Frontal cortex (tissue), 4 donors: ENCODE data around the gene UCN. TPM values are rescaled to one million over a fixed set of nuclear protein-coding genes. Genes with fewer than 3 reads are reported as not detected.
A peak's percentile ranks its signal among the peaks of the same experiment; 100 is the strongest.
"Not testable (repeated sequence)": the region's sequence is repeated elsewhere in the genome, so short reads cannot be mapped to it uniquely, and the experiment has no call there.

Experiments used
- DNase-seq, 2 donors: peaks; one replicate each; pipeline ENCODE4 v3.0.0; 2012; ENCODE audit warnings: low spot score in 2 of 2
- FAIRE-seq: peaks from 2 replicates; lab custom pipeline; 2012; peaks lifted over from hg19 to GRCh38; lab: Jason Lieb, UNC
- total RNA-seq: library from RNA; depleted of rRNA; stranded (reverse); fragments of >200 nt; gene quantifications from one replicate; pipeline ENCODE4 v1.2.3, GENCODE V29; 2014
- donor health status: control.
- donor health status: control.
- donor health status: control.

UCN gene
- total RNA-seq, 1 donor from 2014 or later, result 1.2 TPM

DNA sequence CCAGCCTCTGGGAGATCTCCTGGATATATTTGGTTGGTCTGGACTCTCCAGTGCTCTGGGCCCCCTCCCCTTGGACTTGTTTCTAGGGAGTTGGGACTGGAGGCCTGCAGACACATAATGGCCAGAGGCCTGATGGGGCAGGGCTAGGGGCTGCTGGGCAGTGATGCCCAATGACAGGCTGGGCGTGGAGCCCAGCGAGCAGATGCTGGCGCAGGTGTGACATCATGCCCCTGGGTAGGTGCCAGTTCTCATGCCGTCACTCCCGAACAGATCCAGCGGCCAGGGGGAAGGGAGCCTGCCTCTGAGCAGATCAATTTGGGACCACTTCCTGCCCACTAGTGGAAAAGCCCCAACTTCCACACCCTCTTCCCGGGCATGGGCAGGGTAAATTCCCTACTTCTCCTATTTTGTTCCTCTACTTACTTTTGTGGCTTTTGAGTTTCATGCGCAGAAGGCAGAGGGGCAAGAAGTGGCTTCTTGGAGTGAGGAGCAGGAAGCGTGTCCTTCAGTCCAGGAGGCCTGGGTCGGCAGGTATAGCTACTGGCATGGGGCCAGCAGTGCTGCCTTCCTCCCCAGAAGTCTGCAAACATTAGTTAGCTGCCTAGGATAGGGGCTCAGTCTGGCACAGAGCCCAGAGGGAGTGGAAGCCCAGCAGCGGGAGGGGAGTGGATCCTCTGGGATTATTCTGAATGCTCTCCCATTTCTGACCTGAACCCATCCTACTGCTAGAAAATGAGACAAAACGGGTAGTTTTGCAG lies 8.6 kb upstream of the UCN start:
- DNase-seq (peak; percentile 53 to 60), FAIRE-seq (no peak)

- FAIRE-seq, result no peak
- no peak for DNase-seq
Observed at GRCh38 chr2:27315122-27315521, 6.9 kb upstream of the UCN start.

- FAIRE-seq (no peak), DNase-seq (no peak)
Observed at GRCh38 chr2:27314709-27315108, 6.5 kb upstream of the UCN start.

- FAIRE-seq, result no peak
- no peak for DNase-seq
Observed at GRCh38 chr2:27313882-27314645, 5.8 kb upstream of the UCN start.

- DNase-seq (no peak), FAIRE-seq (no peak)
Observed at GRCh38 chr2:27312152-27312551, 3.9 kb upstream of the UCN start.

DNA sequence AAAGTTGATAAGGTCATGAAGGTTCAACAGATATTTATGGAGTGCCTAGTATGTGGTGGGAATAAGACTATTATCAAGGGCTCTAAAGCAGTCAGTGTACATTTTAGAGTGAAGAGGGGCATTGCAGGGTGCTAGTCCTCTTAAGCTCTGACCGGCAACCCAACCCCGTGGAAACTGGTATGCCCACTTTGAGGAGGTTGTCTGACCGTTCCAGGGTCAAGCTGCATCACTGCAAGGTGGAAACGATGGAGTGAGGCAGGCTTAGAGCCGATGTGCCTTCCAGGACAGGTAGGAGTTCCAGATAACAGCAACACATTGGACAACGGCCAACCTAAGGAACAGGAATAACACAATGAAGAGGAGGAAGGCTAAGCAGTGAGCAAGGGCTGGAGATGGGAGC lies 1.4 kb upstream of the UCN start:
- FAIRE-seq, result no peak
- no peak for DNase-seq

DNA sequence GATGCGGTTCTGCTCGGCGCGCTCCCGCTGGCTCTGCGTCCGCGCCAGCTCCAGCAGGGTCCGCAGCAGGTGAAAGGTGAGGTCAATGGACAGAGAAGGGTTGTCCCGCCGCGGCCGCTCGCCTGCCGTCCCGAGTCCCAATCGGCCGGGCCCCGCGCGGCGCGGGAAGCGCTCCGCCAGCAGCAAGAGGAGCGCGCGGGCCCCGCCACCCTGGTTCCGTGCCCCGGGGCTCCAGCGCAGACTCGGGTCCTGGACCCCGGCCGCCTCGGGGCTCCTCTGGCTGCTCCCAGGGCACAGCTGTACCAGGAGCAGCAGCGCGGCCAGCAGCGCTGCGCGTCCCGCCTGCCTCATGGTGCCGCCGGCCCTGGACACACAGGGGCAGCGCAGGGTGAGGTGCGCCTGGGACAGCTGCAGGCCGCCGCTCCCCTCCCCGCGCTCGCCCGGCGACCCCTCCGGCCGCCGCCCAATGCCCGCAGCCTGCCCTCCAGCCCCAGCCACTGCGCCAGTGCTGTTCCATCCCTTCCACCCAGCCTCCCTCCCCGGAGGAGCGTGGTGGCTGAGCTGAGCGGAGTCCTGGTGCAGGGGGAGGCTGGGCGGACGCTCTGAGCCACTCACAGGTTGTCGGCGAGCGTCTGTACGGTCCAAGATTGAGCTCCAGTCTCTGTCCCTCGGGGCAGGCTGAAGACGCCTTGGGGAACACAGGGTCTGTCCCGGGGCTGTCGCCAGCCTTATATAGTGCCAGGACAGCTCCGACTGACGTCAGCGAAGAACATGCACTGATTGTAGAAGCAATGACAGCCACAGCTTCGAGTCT lies 493 bp downstream of the UCN start:
- no peak for FAIRE-seq
- DNase-seq, result no peak

- DNase-seq (no peak), FAIRE-seq (no peak)
Observed at GRCh38 chr2:27307287-27307544, 1.0 kb downstream of the UCN start.

DNA sequence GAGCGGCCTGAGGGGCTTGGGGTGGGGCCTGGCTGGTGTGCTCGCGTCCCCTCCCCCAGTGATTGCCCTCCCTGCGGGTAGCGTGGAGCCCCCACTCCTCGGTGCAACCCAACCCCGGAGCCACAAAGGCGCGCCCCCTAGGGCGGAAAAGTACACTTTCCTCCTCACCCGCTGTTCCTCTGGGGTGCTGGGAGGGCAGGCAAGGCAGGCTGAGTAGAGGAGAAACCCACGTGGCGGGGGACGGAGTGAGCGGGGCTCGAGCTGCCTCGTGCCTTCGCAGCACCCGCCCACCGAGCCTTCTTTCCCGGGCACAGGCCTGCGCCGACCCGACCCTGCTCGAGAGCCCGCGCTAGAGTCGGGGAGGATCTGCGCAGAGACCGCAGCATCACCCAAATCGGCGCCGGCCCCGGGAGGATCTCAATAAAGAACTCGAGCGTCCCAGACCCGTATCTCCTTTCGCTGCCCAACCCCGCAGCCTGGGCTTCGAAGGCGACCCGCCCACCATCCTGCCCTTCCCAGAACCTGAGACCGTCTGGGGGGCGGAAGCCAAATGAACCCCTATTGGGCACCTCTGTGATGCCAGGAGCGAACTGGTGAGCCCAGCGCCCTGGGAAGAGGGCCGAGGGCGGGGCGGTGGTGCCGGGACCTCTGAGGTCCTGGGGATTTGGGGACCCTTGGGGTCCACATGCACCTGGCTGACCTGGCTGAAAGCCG lies 1.5 kb downstream of the UCN start:
- FAIRE-seq (no peak), DNase-seq (no peak)

DNA sequence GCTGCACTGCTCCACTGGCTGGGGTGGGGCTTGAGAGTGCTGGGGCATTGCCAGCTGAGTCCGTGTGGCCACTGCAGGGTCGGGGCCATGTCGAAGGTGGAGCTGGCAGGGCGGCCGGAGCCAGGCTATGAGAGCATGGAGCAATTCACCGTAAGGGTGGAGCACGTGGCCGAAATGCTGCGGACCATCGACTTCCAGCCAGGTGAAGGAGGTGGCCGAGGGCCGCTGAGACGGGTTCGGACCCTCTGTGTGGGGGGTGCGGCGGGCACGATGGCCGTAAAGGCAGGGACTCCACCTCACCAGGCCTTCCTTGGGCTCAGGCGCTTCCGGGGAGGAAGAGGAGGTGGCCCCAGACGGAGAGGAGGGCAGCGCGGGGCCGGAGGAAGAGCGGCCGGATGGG lies 2.1 kb downstream of the UCN start:
- FAIRE-seq, result no peak

DNA sequence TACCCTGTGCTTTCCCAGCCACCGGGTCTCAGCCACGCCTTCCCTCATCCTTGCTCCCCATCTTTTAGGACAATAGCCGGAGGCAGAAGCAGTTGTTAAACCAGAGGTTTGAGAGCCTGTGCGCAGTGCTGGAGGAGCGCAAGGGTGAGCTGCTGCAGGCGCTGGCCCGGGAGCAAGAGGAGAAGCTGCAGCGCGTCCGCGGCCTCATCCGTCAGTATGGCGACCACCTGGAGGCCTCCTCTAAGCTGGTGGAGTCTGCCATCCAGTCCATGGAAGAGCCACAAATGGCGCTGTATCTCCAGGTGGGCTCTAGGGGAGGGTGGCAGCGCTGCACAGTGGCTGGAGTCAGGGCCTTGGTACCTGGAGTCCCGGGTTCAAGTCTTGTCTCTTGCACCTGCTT lies 2.7 kb downstream of the UCN start:
- FAIRE-seq, result no peak
- DNase-seq, result no peak

More for the DNA sequence above, 2.1 kb downstream of the UCN start:
- no peak for DNase-seq

- FAIRE-seq (no peak), DNase-seq (no peak)
Observed at GRCh38 chr2:27304488-27305240, 3.6 kb downstream of the UCN start.

DNA sequence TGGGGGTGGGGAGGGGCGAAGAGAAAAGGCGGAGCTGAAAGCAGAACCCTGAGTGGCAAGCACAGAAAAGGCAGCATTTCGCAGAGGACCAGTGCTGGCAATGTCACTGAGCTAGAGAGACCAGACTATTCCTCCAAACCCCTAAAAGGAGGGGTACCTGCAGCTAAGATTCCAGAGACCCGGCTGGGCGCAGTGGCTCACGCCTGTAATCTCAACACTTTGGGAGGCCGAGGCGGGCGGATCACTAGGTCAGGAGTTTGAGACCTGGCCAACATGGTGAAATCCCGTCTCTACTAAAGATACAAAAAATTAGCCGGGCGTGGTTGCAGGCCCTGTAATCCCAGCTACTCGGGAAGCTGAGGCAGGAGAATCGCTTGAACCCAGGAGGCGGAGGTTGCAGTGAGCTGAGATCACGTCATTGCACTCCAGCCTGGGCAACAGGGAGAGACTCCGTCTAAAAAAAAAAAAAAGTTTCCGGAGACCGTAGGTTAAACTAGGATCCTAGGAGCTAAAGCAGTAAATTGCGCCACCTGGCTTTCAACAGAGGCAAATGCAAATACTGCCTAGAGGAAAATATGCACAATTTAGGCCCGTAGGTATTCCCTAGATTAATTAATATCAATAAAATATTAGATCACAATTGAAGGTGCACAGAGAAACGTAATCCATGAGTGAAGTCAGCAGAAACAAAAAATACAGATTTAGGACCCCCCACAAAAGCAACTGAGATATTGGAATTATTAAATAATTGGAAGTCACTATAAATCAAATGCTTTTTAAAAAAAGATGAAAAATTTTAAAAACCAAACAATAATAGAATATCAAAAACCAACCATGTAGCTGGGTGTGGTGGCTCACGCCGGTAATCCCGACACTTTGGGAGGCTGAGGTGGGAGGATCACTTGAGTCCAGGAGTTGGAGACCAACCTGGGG lies 4.9 kb downstream of the UCN start:
- DNase-seq (peak; percentile 65 to 71), FAIRE-seq (no peak)

DNA sequence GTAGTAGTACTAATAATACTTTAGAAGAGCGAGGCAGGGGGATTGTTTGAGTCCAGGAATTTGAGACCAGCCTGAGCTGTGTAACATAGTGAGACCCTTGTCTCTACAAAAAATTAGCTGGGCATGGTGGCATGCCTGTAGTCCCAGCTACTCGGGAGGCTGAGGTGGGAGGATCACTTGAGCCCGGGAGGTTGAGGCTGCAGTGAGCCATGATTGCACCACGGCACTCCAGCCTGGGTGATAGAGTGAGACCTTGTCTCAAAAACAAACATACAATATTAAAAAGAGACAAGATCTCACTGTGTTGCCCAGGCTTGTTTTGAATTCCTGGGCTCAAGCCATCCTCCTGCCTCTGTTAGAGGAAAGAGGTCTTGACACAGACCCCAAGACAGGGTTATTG lies 7.6 kb downstream of the UCN start:
- DNase-seq, FAIRE-seq: not testable (repeated sequence)

- DNase-seq (no peak), FAIRE-seq (no peak)
Observed at GRCh38 chr2:27298391-27299080, 9.7 kb downstream of the UCN start.

- FAIRE-seq, result no peak
Observed at GRCh38 chr2:27297195-27297594, 11.1 kb downstream of the UCN start.

DNA sequence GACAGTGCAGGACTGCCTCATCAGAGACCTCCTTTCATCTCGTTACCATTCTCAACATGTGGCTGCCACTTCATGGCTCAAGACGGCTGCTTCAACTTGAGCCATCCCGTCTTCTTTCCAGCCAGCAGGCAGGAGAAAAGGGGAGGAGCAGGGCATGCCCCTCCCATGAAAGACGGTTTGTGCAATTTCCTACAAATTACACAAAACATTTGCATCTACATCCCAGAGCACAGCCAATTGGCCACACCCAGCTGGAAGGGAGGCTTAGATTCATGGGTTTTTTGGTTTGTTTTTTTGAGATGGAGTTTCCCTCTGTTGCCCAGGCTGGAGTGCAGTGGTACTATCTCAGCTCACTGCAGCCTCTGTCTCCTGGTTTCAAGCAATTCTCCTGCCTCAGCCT lies 11.8 kb downstream of the UCN start:
- DNase-seq (no peak), FAIRE-seq (no peak)

More at GRCh38 chr2:27297195-27297594, 11.1 kb downstream of the UCN start:
- DNase-seq, result no peak

GRCh38 chr2:27294928-27295327 lies 13.3 kb downstream of the UCN start:
- no peak for FAIRE-seq
- DNase-seq, result no peak
